HEK293 (cell line): ENCODE results near the gene OAT.

Experiments
- CTCF ChIA-PET: fragments of 350-600 bp; formaldehyde crosslinking; extraction: SDS; loops from one replicate; lab custom pipeline; 2021; ENCODE audit warnings: antibody characterized with exemption; lab: Yijun Ruan, JAX
- POLR2A ChIA-PET: fragments of 300-600 bp; formaldehyde crosslinking; extraction: SDS; loops from one replicate; lab custom pipeline; 2020; ENCODE audit warnings: antibody characterized with exemption, inconsistent platforms; lab: Yijun Ruan, JAX
- H3K27ac ChIP-seq: fragments of 200-500 bp; sonication (Bioruptor generic); 2 replicates; pipeline ENCODE4 v1.5.1; 2014; ENCODE audit warnings: low read depth, low read length, control low read depth, inconsistent platforms; ENCODE audit errors: extremely low read depth
- H3K36me3 ChIP-seq, 2 experiments: fragments of 200-500 bp in 1 of 2; sonication (Bioruptor generic) in 1 of 2; 1 replicate in 1 of 2; 2 replicates in 1 of 2; pipeline ENCODE4 v1.5.1; 2014 to 2017; ENCODE audit warnings: inconsistent platforms in 2 of 2, low read length in 2 of 2; ENCODE audit not compliant: control insufficient read depth in 2 of 2, insufficient read depth in 1 of 2
- H3K4me1 ChIP-seq: fragments of 200-500 bp; sonication (Bioruptor generic); 2 replicates; pipeline ENCODE4 v1.5.1; 2014; ENCODE audit warnings: mild to moderate bottlenecking, low read length, inconsistent platforms; ENCODE audit not compliant: control insufficient read depth, insufficient read depth
- H3K4me3 ChIP-seq: 2 replicates; pipeline ENCODE4 v1.5.1; 2011; ENCODE audit warnings: low read depth, mild to moderate bottlenecking, control low read depth, low read length, moderate library complexity
- H3K9me3 ChIP-seq: fragments of 200-500 bp; sonication (Bioruptor generic); 2 replicates; pipeline ENCODE4 v1.5.1; 2014; ENCODE audit warnings: low read depth, low read length, inconsistent platforms; ENCODE audit not compliant: control insufficient read depth, insufficient read depth
- SP7 ChIP-seq: fragments of 450-650 bp; formaldehyde crosslinking; IDR thresholded peaks from 2 replicates; pipeline ENCODE4 v1.5.1; 2016; ENCODE audit warnings: missing biosample characterization, missing genetic modification characterization
- ZFP69B ChIP-seq: fragments of 450-650 bp; formaldehyde crosslinking; IDR thresholded peaks from 2 replicates; pipeline ENCODE4 v1.5.1; 2016; ENCODE audit warnings: missing biosample characterization, missing genetic modification characterization
- ZNF140 ChIP-seq: fragments of 450-650 bp; formaldehyde crosslinking; IDR thresholded peaks from 2 replicates; pipeline ENCODE4 v1.5.1; 2016; ENCODE audit warnings: missing biosample characterization, missing genetic modification characterization
- ZNF266 ChIP-seq: fragments of 450-650 bp; formaldehyde crosslinking; IDR thresholded peaks from 2 replicates; pipeline ENCODE4 v1.5.1; 2016; ENCODE audit warnings: missing biosample characterization, missing genetic modification characterization, low read depth
- ZNF341 ChIP-seq: fragments of 450-650 bp; formaldehyde crosslinking; IDR thresholded peaks from 2 replicates; pipeline ENCODE4; 2016; ENCODE audit warnings: low read depth, missing biosample characterization, missing genetic modification characterization
- ZNF391 ChIP-seq: fragments of 450-650 bp; formaldehyde crosslinking; IDR thresholded peaks from 2 replicates; pipeline ENCODE4 v1.5.1; 2016; ENCODE audit warnings: low read depth, missing biosample characterization, missing genetic modification characterization, borderline replicate concordance
- ZNF501 ChIP-seq: fragments of 450-650 bp; formaldehyde crosslinking; IDR thresholded peaks from 2 replicates; pipeline ENCODE4 v1.5.1; 2016; ENCODE audit warnings: missing biosample characterization, missing genetic modification characterization
- ZNF529 ChIP-seq: fragments of 450-650 bp; formaldehyde crosslinking; IDR thresholded peaks from 2 replicates; pipeline ENCODE4 v1.5.1; 2017; ENCODE audit warnings: missing genetic modification characterization, missing biosample characterization; ENCODE audit not compliant: insufficient replicate concordance
- ZNF530 ChIP-seq: fragments of 450-650 bp; formaldehyde crosslinking; IDR thresholded peaks from 2 replicates; pipeline ENCODE4 v1.5.1; 2016; ENCODE audit warnings: low read depth, missing biosample characterization, missing genetic modification characterization
- ZNF560 ChIP-seq: fragments of 450-650 bp; formaldehyde crosslinking; IDR thresholded peaks from 2 replicates; pipeline ENCODE4 v1.5.1; 2017; ENCODE audit warnings: missing biosample characterization, missing genetic modification characterization, borderline replicate concordance
- ZNF596 ChIP-seq: fragments of 450-650 bp; IDR thresholded peaks from 2 replicates; pipeline ENCODE4 v1.5.0; 2018; ENCODE audit warnings: missing biosample characterization, mild to moderate bottlenecking, missing genetic modification characterization, moderate library complexity
- ZNF600 ChIP-seq: fragments of 450-650 bp; formaldehyde crosslinking; IDR thresholded peaks from 2 replicates; pipeline ENCODE4 v1.5.1; 2016; ENCODE audit warnings: missing biosample characterization, missing genetic modification characterization
- ZNF610 ChIP-seq: fragments of 450-650 bp; formaldehyde crosslinking; IDR thresholded peaks from 2 replicates; pipeline ENCODE4 v1.5.1; 2016; ENCODE audit warnings: missing biosample characterization, missing genetic modification characterization, borderline replicate concordance
- ZNF624 ChIP-seq: fragments of 450-650 bp; formaldehyde crosslinking; IDR thresholded peaks from 2 replicates; pipeline ENCODE4 v1.5.1; 2017; ENCODE audit warnings: missing biosample characterization, missing genetic modification characterization
- ZNF658 ChIP-seq: fragments of 450-650 bp; formaldehyde crosslinking; IDR thresholded peaks from 2 replicates; pipeline ENCODE4; 2016; ENCODE audit warnings: missing biosample characterization, missing genetic modification characterization
- ZNF747 ChIP-seq: fragments of 450-650 bp; formaldehyde crosslinking; IDR thresholded peaks from 2 replicates; pipeline ENCODE4 v1.5.1; 2016; ENCODE audit warnings: missing biosample characterization, missing genetic modification characterization
- ZSCAN18 ChIP-seq: fragments of 450-650 bp; formaldehyde crosslinking; IDR thresholded peaks from 2 replicates; pipeline ENCODE4 v1.5.1; 2016; ENCODE audit warnings: missing biosample characterization, missing genetic modification characterization
- TF ChIP-seq, protein P1 (sequence below): fragments of 450-650 bp; formaldehyde crosslinking; conservative IDR thresholded peaks from 2 replicates; pipeline ENCODE4 v1.5.1; 2016; ENCODE audit warnings: low read depth, missing biosample characterization, missing genetic modification characterization
- TF ChIP-seq, protein P2 (sequence below): fragments of 450-650 bp; formaldehyde crosslinking; IDR thresholded peaks from 2 replicates; pipeline ENCODE4 v1.5.0; 2017; ENCODE audit warnings: missing biosample characterization, missing genetic modification characterization, borderline replicate concordance
- TF ChIP-seq, protein P3 (sequence below): fragments of 450-650 bp; formaldehyde crosslinking; IDR thresholded peaks from 2 replicates; pipeline ENCODE4 v1.5.1; 2016; ENCODE audit warnings: missing biosample characterization, missing genetic modification characterization

The OAT gene

GRCh38 chr10:124428207-124428777 is 9.6 kb upstream of the OAT start (continued):
- TF ChIP-seq, protein P1, sequence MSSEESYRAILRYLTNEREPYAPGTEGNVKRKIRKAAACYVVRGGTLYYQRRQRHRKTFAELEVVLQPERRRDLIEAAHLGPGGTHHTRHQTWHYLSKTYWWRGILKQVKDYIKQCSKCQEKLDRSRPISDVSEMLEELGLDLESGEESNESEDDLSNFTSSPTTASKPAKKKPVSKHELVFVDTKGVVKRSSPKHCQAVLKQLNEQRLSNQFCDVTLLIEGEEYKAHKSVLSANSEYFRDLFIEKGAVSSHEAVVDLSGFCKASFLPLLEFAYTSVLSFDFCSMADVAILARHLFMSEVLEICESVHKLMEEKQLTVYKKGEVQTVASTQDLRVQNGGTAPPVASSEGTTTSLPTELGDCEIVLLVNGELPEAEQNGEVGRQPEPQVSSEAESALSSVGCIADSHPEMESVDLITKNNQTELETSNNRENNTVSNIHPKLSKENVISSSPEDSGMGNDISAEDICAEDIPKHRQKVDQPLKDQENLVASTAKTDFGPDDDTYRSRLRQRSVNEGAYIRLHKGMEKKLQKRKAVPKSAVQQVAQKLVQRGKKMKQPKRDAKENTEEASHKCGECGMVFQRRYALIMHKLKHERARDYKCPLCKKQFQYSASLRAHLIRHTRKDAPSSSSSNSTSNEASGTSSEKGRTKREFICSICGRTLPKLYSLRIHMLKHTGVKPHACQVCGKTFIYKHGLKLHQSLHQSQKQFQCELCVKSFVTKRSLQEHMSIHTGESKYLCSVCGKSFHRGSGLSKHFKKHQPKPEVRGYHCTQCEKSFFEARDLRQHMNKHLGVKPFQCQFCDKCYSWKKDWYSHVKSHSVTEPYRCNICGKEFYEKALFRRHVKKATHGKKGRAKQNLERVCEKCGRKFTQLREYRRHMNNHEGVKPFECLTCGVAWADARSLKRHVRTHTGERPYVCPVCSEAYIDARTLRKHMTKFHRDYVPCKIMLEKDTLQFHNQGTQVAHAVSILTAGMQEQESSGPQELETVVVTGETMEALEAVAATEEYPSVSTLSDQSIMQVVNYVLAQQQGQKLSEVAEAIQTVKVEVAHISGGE (tag by site-specific recombination), result no peak
- TF ChIP-seq ZNF530 (tag by site-specific recombination), result no peak

DNA sequence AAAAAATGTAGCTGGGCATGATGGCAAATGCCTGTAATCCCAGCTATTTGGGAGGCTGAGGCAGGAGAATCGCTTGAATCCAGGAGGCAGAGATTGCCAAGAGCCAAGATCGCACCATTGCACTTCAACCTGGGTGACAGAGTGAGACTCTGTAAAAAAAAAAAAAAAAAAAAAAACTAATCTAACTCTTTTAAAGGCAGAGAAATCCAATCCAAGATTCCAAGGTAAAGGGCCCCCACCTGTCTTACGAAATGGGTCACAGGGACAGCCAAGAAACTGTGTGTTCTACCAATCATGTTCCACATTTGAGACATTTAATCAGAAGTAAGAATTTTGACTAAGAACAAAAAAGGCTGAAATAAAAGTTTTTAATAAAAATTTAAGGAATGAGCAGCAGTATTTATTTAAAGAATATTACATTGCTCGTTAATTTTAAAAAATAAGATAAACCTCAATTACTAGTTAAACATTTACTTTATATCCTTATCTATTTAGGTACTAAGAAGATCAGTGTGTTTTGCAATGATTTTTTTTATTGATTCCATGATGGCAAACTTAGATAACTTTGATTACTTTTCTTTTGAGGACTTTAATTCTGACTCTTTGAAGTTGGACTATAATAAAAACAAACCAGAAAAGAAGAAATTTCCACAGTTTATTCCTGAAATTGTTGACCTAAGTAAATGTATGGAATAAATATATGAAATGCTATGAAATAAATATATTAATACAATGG is 6.7 kb upstream of the OAT start:
- CTCF ChIA-PET, result interaction anchor here (0.7 kb wide), 1 partner anchor 473 kb away, joined by 3 read pairs; no protein-coding TSS in a partner anchor
- H3K4me1 ChIP-seq, result peaks cover 13% of the 10 kb centered on the region; the same call in 1 of the 2 replicates
- TF ChIP-seq ZNF610 (tag by site-specific recombination), result no peak
- H3K4me3 ChIP-seq, result no peak overlapping the region
- POLR2A ChIA-PET, result no interaction called here
- H3K27ac ChIP-seq, result no peak overlapping the region
- no peaks in the 10 kb centered on the region for H3K36me3 ChIP-seq
- H3K9me3 ChIP-seq, result no peaks in the 10 kb centered on the region

DNA sequence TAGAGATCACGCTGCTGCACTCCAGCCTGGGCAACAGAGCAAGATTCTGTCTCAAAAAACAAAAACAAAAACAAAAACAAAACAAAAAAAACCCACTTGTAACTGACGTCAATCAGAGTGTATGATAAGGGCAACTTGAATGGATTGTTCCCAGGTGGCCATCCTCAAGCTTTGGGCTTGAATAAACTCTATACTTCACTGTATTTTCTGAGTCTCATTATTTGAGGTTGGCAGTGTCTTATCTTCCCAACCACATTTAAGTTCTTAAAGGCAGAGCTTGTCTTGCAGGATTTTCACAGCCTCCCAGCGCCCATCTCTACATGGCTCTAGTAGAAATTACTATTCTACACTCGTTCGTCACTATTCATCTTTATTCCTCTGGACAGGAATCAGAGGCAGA is 5.1 kb upstream of the OAT start:
- ChIA-PET CTCF (interaction anchor here (0.6 to 0.7 kb wide), 3 partner anchors 35 to 1423 kb away, joined by 3 read pairs; no protein-coding TSS in a partner anchor), POLR2A (no interaction called here)
- Histone ChIP-seq H3K4me1 (peaks cover 18% of the 10 kb centered on the region), H3K9me3 (no peaks in the 10 kb centered on the region), H3K27ac (no peak overlapping the region), H3K4me3 (no peak overlapping the region), H3K36me3 (no peaks in the 10 kb centered on the region)
- TF ChIP-seq ZNF658 (tag by site-specific recombination) (no peak), ZNF266 (tag by site-specific recombination) (no peak), ZNF600 (tag by site-specific recombination) (no peak), ZNF596 (tag by site-specific recombination) (no peak)
- TF ChIP-seq, protein P2, sequence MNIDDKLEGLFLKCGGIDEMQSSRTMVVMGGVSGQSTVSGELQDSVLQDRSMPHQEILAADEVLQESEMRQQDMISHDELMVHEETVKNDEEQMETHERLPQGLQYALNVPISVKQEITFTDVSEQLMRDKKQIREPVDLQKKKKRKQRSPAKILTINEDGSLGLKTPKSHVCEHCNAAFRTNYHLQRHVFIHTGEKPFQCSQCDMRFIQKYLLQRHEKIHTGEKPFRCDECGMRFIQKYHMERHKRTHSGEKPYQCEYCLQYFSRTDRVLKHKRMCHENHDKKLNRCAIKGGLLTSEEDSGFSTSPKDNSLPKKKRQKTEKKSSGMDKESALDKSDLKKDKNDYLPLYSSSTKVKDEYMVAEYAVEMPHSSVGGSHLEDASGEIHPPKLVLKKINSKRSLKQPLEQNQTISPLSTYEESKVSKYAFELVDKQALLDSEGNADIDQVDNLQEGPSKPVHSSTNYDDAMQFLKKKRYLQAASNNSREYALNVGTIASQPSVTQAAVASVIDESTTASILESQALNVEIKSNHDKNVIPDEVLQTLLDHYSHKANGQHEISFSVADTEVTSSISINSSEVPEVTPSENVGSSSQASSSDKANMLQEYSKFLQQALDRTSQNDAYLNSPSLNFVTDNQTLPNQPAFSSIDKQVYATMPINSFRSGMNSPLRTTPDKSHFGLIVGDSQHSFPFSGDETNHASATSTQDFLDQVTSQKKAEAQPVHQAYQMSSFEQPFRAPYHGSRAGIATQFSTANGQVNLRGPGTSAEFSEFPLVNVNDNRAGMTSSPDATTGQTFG (tag by site-specific recombination), result no peak

DNA sequence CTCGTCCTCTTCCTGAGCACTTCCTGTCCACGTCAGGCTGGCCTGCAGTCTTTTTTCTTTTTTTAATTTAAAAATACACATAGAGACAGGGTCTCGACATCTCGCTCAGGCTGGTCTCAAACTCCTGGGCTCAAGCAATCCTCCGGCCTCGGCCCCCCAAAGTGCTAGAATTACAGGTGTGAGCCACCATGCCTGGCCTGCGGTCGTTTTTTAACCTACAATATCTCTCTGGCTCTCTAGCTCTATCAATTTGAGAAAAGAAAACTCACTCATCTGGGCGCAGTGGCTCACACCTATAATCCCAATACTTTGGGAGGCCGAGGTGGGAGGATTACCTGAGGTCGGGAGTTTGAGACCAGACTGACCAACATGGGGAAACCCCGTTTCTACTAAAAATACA is 4.0 kb upstream of the OAT start:
- no peak overlapping the region for H3K27ac ChIP-seq
- ChIA-PET POLR2A (no interaction called here), CTCF (no interaction called here)
- H3K36me3 ChIP-seq, result no peaks in the 10 kb centered on the region
- H3K9me3 ChIP-seq, result no peaks in the 10 kb centered on the region
- no peak overlapping the region for H3K4me3 ChIP-seq
- peaks cover 13% of the 10 kb centered on the region for H3K4me1 ChIP-seq
- no peak for TF ChIP-seq ZNF140
- TF ChIP-seq ZSCAN18 (tag by site-specific recombination), result no peak
- no peak for TF ChIP-seq SP7 (tag by site-specific recombination)
- TF ChIP-seq ZNF341 (tag by site-specific recombination), result no peak
- TF ChIP-seq ZNF624 (tag by site-specific recombination), result no peak
- TF ChIP-seq ZNF529, result no peak
- TF ChIP-seq ZNF747 (tag by site-specific recombination), result no peak
- TF ChIP-seq ZNF560, result no peak
- no peak for TF ChIP-seq ZFP69B
- no peak for TF ChIP-seq ZNF391 (tag by site-specific recombination)
- no peak for TF ChIP-seq ZNF501 (tag by site-specific recombination)
- TF ChIP-seq, protein P3, sequence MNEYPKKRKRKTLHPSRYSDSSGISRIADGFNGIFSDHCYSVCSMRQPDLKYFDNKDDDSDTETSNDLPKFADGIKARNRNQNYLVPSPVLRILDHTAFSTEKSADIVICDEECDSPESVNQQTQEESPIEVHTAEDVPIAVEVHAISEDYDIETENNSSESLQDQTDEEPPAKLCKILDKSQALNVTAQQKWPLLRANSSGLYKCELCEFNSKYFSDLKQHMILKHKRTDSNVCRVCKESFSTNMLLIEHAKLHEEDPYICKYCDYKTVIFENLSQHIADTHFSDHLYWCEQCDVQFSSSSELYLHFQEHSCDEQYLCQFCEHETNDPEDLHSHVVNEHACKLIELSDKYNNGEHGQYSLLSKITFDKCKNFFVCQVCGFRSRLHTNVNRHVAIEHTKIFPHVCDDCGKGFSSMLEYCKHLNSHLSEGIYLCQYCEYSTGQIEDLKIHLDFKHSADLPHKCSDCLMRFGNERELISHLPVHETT (tag by site-specific recombination), result no peak
